ENCODE data around the gene LDLRAD3.

LDLRAD3 gene

DNA sequence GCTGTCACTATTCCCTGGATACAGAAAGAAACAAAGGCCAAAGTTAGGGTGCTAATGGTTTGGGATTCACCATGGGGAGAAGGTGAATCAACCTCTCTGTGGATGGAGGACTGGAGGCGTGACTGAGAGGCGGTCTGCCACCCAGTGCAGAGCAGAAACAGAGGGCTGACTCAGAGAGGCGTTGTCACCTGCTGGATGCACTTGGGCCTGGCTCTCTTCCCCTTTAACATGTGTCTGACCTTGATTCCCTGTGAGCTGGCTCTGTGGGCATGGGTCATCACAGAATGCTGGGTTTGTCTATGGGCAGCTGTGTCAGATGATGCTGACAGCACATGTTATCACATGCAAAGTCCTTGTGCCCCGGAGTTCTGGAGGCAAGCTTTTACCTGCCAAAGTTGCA, 75.9 kb downstream of the LDLRAD3 start:
- Histone ChIP-seq H3K79me2 (ENCODE audit: insufficient read depth, low read length) (no peaks in the 10 kb centered on the region), H3K4me1 (ENCODE audit: insufficient read depth, low read length) (no peaks in the 10 kb centered on the region), H3K4me3 (ENCODE audit: low read depth in 1 of 2, low read length in 2 of 2) (no peak overlapping the region), H2AFZ (ENCODE audit: low read depth, low read length) (no peak overlapping the region), H3K27ac (ENCODE audit: low read length) (no peak overlapping the region), H3K4me2 (ENCODE audit: insufficient read depth, low read length) (no peak overlapping the region), H4K20me1 (ENCODE audit: insufficient read depth, low read length) (no peaks in the 10 kb centered on the region), H3K27me3 (ENCODE audit: insufficient read depth, low read length, poor library complexity) (no peaks in the 10 kb centered on the region), H3K9me3 (ENCODE audit: insufficient read depth, low read length, severe bottlenecking) (no peaks in the 10 kb centered on the region), H3K9ac (ENCODE audit: low read depth, low read length) (no peak overlapping the region), H3K36me3 (ENCODE audit: insufficient read depth, low read length) (no peaks in the 10 kb centered on the region)
- ATAC-seq (ENCODE audit: insufficient read depth, low read depth) (no peak), DNase-seq (no peak)
- TF ChIP-seq EZH2 (IDR thresholded peaks at IDR 0.05; ENCODE audit: borderline replicate concordance, low read depth, low read length, severe bottlenecking), result no peak
- TF ChIP-seq, protein P1, sequence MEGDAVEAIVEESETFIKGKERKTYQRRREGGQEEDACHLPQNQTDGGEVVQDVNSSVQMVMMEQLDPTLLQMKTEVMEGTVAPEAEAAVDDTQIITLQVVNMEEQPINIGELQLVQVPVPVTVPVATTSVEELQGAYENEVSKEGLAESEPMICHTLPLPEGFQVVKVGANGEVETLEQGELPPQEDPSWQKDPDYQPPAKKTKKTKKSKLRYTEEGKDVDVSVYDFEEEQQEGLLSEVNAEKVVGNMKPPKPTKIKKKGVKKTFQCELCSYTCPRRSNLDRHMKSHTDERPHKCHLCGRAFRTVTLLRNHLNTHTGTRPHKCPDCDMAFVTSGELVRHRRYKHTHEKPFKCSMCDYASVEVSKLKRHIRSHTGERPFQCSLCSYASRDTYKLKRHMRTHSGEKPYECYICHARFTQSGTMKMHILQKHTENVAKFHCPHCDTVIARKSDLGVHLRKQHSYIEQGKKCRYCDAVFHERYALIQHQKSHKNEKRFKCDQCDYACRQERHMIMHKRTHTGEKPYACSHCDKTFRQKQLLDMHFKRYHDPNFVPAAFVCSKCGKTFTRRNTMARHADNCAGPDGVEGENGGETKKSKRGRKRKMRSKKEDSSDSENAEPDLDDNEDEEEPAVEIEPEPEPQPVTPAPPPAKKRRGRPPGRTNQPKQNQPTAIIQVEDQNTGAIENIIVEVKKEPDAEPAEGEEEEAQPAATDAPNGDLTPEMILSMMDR (IDR thresholded peaks at IDR 0.05; ENCODE audit: borderline replicate concordance, extremely low read depth, low read length, poor library complexity, severe bottlenecking), result no peak

DNA sequence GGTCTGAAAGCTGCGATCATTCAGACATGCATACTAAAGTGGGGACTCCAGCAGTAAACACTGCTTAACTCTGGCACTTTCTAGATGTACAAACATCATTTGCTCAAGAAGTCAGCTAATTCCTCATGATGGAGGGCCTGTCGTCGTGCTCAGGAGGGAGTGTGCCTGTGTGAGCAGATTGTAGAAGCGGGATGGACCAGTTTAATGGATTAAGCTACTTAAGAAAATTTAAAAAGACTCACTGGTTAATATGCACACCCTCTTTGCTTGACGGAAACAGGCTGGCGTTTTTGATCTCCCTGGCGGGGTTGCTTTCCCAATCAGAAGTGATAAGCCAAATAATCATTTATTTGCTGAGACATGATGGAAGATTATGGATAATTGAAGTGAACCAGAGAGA, 79.0 kb downstream of the LDLRAD3 start:
- H4K20me1 ChIP-seq (ENCODE audit: insufficient read depth, low read length), result no peaks in the 10 kb centered on the region
- TF ChIP-seq EZH2 (IDR thresholded peaks at IDR 0.05; ENCODE audit: borderline replicate concordance, low read depth, low read length, severe bottlenecking), result no peak
- TF ChIP-seq, protein P1 (IDR thresholded peaks at IDR 0.05; ENCODE audit: borderline replicate concordance, extremely low read depth, low read length, poor library complexity, severe bottlenecking), result no peak
- no peaks in the 10 kb centered on the region for H3K79me2 ChIP-seq (ENCODE audit: insufficient read depth, low read length)
- H3K4me1 ChIP-seq (ENCODE audit: insufficient read depth, low read length), result no peaks in the 10 kb centered on the region
- DNase-seq, result no peak
- no peak overlapping the region for H3K4me3 ChIP-seq (ENCODE audit: low read depth in 1 of 2, low read length in 2 of 2)
- no peak overlapping the region for H3K9ac ChIP-seq (ENCODE audit: low read depth, low read length)
- H3K27ac ChIP-seq (ENCODE audit: low read length), result no peak overlapping the region
- no peak overlapping the region for H2AFZ ChIP-seq (ENCODE audit: low read depth, low read length)
- H3K4me2 ChIP-seq (ENCODE audit: insufficient read depth, low read length), result no peak overlapping the region
- ATAC-seq (ENCODE audit: insufficient read depth, low read depth), result no peak
- H3K9me3 ChIP-seq (ENCODE audit: insufficient read depth, low read length, severe bottlenecking), result no peaks in the 10 kb centered on the region
- no peaks in the 10 kb centered on the region for H3K27me3 ChIP-seq (ENCODE audit: insufficient read depth, low read length, poor library complexity)
- no peaks in the 10 kb centered on the region for H3K36me3 ChIP-seq (ENCODE audit: insufficient read depth, low read length)

DNA sequence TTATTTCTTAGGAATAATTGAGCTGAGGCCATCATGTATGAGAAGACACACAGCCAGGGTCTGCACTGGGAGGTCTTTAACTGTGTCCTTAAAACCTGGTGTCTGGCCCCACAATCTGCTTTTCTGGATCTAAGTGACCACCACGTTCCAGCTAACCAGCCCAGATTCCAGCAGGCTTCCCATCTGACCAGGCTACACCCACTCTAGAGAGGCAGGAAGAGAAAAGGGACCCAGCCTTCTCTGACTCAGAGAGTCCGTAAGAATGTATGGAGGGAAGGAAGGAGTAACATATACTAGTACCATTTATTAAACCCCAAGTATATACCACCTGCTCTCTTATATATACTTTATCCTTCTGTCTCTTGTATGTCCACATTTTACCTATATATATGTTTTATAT, 80.1 kb downstream of the LDLRAD3 start:
- ATAC-seq (ENCODE audit: insufficient read depth, low read depth) (no peak), DNase-seq (no peak)
- Histone ChIP-seq H3K4me3 (ENCODE audit: low read depth in 1 of 2, low read length in 2 of 2) (no peak overlapping the region), H3K36me3 (ENCODE audit: insufficient read depth, low read length) (no peaks in the 10 kb centered on the region), H2AFZ (ENCODE audit: low read depth, low read length) (no peak overlapping the region), H3K9ac (ENCODE audit: low read depth, low read length) (no peak overlapping the region), H3K27ac (ENCODE audit: low read length) (no peak overlapping the region), H3K4me1 (ENCODE audit: insufficient read depth, low read length) (no peaks in the 10 kb centered on the region), H3K4me2 (ENCODE audit: insufficient read depth, low read length) (no peak overlapping the region), H3K79me2 (ENCODE audit: insufficient read depth, low read length) (no peaks in the 10 kb centered on the region), H4K20me1 (ENCODE audit: insufficient read depth, low read length) (no peaks in the 10 kb centered on the region), H3K9me3 (ENCODE audit: insufficient read depth, low read length, severe bottlenecking) (no peaks in the 10 kb centered on the region), H3K27me3 (ENCODE audit: insufficient read depth, low read length, poor library complexity) (no peaks in the 10 kb centered on the region)
- TF ChIP-seq, protein P1 (IDR thresholded peaks at IDR 0.05; ENCODE audit: borderline replicate concordance, extremely low read depth, low read length, poor library complexity, severe bottlenecking), result no peak
- no peak for TF ChIP-seq EZH2 (IDR thresholded peaks at IDR 0.05; ENCODE audit: borderline replicate concordance, low read depth, low read length, severe bottlenecking)

DNA sequence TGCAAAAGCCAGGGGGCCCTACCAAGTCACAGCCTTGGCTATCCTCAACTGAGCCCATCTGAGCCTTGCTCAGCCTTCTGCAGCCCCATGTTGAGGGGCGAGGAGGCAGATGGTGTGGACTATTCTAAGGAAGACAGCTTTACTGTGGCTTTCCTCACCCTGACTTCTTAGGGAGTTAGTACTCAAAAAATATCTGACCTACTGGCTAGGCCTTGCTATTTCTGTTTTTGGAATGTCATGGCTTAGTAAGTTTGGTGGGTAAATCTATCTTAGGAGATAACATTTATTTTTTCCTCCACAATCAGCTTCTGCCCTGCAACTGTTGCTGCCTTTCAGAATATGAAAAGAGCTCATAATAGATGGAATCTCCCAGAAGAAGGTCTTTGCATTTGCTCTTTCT, 80.9 kb downstream of the LDLRAD3 start:
- Histone ChIP-seq H3K27ac (ENCODE audit: low read length) (no peak overlapping the region), H3K27me3 (ENCODE audit: insufficient read depth, low read length, poor library complexity) (no peaks in the 10 kb centered on the region), H3K4me2 (ENCODE audit: insufficient read depth, low read length) (no peak overlapping the region)

More for the DNA sequence above, 80.9 kb downstream of the LDLRAD3 start:
- no peak for ATAC-seq (ENCODE audit: insufficient read depth, low read depth)
- DNase-seq, result no peak
- no peak overlapping the region for H3K9ac ChIP-seq (ENCODE audit: low read depth, low read length)
- H4K20me1 ChIP-seq (ENCODE audit: insufficient read depth, low read length), result no peaks in the 10 kb centered on the region
- no peak overlapping the region for H2AFZ ChIP-seq (ENCODE audit: low read depth, low read length)
- TF ChIP-seq, protein P1 (IDR thresholded peaks at IDR 0.05; ENCODE audit: borderline replicate concordance, extremely low read depth, low read length, poor library complexity, severe bottlenecking), result no peak
- no peak for TF ChIP-seq EZH2 (IDR thresholded peaks at IDR 0.05; ENCODE audit: borderline replicate concordance, low read depth, low read length, severe bottlenecking)
- no peaks in the 10 kb centered on the region for H3K4me1 ChIP-seq (ENCODE audit: insufficient read depth, low read length)
- no peaks in the 10 kb centered on the region for H3K79me2 ChIP-seq (ENCODE audit: insufficient read depth, low read length)
- no peaks in the 10 kb centered on the region for H3K36me3 ChIP-seq (ENCODE audit: insufficient read depth, low read length)
- H3K4me3 ChIP-seq (ENCODE audit: low read depth in 1 of 2, low read length in 2 of 2), result no peak overlapping the region
- H3K9me3 ChIP-seq (ENCODE audit: insufficient read depth, low read length, severe bottlenecking), result no peaks in the 10 kb centered on the region

Data from DND-41 (cell line).